VCaP (cell line): Measurements from ENCODE around the gene SESN2.

ENCODE experiments used
- H3K27ac ChIP-seq: fragments of 450-650 bp; 2 replicates; pipeline ENCODE4 v1.5.1; 2017
- TF ChIP-seq, protein P1 (sequence below): fragments of 450-650 bp; conservative IDR thresholded peaks from 2 replicates; pipeline ENCODE4 v1.5.1; 2017; ENCODE audit warnings: mild to moderate bottlenecking, moderate library complexity

SESN2 gene

DNA sequence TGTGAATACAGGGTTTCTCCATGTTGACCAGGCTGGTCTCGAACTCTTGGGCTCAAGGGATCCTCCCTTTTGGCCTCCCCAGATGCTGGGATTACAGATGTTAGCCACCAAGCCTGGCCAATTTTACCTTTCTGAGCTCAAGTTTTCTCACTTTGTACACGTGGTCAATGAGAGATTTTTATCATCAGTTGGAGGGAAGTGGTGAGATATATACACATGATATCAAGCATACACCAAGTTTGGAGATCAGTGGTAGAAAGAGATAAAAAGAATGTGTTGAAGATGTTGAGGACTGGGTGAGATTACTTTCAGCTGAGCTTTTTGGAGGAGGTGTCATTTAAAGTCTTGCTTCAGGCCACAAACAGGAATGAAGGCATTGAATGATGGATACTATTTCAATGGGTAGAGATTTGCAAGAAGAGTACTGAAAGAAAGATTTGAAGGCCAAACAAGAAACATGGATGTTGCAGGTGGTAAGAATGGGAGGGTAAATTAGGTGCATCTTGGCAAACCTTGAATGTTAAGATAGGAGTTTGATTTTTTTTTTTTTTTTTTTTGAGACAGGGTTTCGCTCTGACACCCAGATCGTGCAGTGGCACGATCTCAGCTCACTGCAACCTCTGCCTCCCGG, 3.0 kb upstream of the SESN2 start:
- H3K27ac ChIP-seq, result no peak overlapping the region
- TF ChIP-seq, protein P1, sequence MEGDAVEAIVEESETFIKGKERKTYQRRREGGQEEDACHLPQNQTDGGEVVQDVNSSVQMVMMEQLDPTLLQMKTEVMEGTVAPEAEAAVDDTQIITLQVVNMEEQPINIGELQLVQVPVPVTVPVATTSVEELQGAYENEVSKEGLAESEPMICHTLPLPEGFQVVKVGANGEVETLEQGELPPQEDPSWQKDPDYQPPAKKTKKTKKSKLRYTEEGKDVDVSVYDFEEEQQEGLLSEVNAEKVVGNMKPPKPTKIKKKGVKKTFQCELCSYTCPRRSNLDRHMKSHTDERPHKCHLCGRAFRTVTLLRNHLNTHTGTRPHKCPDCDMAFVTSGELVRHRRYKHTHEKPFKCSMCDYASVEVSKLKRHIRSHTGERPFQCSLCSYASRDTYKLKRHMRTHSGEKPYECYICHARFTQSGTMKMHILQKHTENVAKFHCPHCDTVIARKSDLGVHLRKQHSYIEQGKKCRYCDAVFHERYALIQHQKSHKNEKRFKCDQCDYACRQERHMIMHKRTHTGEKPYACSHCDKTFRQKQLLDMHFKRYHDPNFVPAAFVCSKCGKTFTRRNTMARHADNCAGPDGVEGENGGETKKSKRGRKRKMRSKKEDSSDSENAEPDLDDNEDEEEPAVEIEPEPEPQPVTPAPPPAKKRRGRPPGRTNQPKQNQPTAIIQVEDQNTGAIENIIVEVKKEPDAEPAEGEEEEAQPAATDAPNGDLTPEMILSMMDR, result no peak

DNA sequence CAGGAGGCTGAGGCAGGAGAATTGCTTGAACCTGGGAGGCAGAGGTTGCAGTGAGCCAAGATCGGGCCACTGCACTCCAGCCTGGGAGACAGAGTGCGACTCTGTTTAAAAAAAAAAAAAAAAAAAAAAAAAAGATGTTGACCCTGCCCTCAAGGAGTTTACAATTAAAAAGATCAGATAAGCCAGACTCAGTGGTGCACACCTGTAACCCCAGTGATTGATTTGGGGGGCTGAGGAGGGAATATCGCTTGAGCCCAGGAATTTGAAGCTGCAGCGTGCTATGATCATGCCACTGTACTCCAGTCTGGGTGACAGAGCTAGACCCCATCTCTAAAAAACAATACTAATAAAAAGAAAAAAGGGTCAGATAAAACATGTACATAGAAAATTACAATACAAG, 1.6 kb upstream of the SESN2 start:
- no peak overlapping the region for H3K27ac ChIP-seq
- TF ChIP-seq, protein P1, result no peak

DNA sequence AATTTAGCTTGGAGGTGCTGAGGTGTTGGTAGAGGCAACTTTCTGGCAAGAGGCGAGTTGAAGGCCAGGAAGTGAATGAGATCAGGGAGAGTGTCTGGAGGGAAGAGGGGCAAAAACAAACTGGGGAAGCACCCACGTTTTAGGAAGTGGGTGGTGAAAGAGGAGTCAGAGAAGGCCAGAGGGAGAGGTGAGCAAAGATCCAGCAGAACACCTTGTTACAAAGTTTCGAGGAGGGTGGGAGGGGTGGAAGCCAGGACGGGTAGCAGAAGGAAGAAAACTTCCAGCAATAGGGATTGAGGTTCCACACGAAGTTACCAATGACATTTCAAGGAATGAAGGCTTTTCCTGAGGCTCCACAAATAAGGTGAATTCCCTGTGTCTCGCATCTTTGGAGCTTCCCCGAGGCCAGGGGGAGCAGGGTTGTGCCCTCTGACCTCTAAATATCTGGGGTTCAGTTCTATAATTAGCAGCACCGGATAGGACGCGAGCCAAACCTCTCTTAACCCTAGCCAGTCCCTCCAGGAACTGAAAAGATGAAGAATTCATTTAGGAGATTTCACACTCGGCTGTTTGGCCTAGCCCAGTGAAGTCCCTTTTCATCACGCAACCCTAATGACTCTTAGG, 578 bp upstream of the SESN2 start:
- H3K27ac ChIP-seq, result no peak overlapping the region; the same call in 1 of the 2 replicates
- TF ChIP-seq, protein P1, result no peak

DNA sequence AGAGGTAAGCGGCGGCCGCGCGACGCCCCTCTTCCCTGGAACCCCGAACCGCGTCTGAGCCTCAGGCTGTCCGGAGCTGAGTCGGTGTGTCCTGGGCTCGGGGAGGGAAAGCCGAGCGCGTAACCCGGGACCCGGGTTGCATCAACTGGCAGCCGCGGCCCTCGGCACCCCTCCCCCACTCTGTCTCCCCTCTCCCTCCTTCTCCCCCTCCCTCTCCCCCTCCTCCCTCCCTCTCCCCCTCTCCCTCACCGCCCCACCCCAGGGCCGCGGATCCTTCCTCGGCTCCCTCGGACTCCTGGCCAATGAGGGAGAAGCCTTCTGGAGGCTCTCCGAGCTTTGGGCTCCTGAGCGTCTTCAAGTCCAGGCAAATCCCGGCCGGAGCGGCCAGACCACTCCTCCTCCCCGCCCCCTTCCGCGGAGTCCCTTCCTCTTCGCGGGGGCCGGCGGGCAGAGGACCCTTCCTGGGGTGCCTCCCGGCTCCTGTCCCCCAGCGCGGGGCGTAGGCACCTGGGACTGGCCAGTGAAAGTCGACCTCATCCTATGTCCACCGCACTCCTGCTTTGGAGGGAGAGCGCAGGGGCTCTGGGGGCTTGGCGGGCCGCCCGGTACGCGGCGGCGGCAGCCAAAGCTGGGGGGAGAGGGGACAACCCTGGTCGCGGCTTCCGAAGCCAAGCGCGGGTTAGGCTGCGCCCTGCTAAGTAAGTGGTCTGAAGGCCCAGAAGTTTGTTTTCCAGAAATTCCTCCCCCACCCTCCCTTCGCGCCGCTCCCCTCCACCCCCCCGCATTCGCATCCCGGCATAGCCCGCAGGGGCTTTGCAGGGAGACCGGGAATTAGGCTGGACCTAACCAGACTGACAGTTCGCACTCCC, 850 bp downstream of the SESN2 start:
- TF ChIP-seq, protein P1, result no peak
- peak overlapping the region; percentile 74 for H3K27ac ChIP-seq

- TF ChIP-seq, protein P1, result no peak
- H3K27ac ChIP-seq, result peak overlapping the region; percentile 74; the same call in 1 of the 2 replicates
Measured at GRCh38 chr1:28260803-28261174, 1.5 kb downstream of the SESN2 start.

- H3K27ac ChIP-seq, result no peak overlapping the region
- TF ChIP-seq, protein P1, result no peak
Measured at GRCh38 chr1:28264897-28265296, 5.6 kb downstream of the SESN2 start.

- H3K27ac ChIP-seq, result no peak overlapping the region
- TF ChIP-seq, protein P1, result no peak
Measured at GRCh38 chr1:28265577-28265976, 6.3 kb downstream of the SESN2 start.
